SJCRH30 (cell line): ENCODE measurements around the gene CACNA1A. TPM values are rescaled to one million over a fixed set of nuclear protein-coding genes. Genes with fewer than 3 reads are reported as not detected.
"Not testable (repeated sequence)": the region's sequence is repeated elsewhere in the genome, so short reads cannot be mapped to it uniquely, and the experiment has no call there.

Source experiments
- DNase-seq, 2 experiments: peaks; one replicate each; pipeline ENCODE4 v3.0.0-alpha.2; 2015 to 2020
- H3K27ac ChIP-seq: fragments of 250-450 bp; sonication (Bioruptor Pico); 2 replicates; pipeline ENCODE4 v1.5.1; 2020; ENCODE audit warnings: mild to moderate bottlenecking, moderate library complexity
- H3K27me3 ChIP-seq: fragments of 250-450 bp; sonication (Bioruptor Pico); 2 replicates; pipeline ENCODE4 v1.5.1; 2020; ENCODE audit warnings: mild to moderate bottlenecking, moderate library complexity
- H3K36me3 ChIP-seq: fragments of 250-450 bp; sonication (Bioruptor Pico); 2 replicates; pipeline ENCODE4 v1.5.1; 2020; ENCODE audit warnings: mild to moderate bottlenecking, moderate library complexity
- H3K4me1 ChIP-seq: fragments of 250-450 bp; sonication (Bioruptor Pico); 2 replicates; pipeline ENCODE4 v1.5.1; 2020; ENCODE audit warnings: mild to moderate bottlenecking, moderate library complexity
- H3K4me3 ChIP-seq: fragments of 250-450 bp; sonication (Bioruptor Pico); 2 replicates; pipeline ENCODE4 v1.5.1; 2020; ENCODE audit warnings: mild to moderate bottlenecking, moderate library complexity
- H3K9me3 ChIP-seq: fragments of 250-450 bp; sonication (Bioruptor Pico); replicated peaks from 2 replicates; pipeline ENCODE4 v1.5.1; 2020; ENCODE audit warnings: mild to moderate bottlenecking, moderate library complexity
- total RNA-seq: library from RNA; depleted of rRNA; stranded (reverse); fragments of >200 nt; shearing (Covaris generic); gene quantifications from 2 replicates; pipeline ENCODE4 v1.2.3, GENCODE V29; 2014

The CACNA1A gene
- total RNA-seq, 1 experiment from 2014 or later = 0.12 TPM

GRCh38 chr19:13177584-13177983 is 328.7 kb downstream of the CACNA1A start:
- not testable (repeated sequence) for H3K9me3 ChIP-seq, H3K4me3 ChIP-seq, H3K36me3 ChIP-seq, H3K27me3 ChIP-seq, H3K27ac ChIP-seq, DNase-seq
- peaks cover 25% of the 10 kb centered on the region for H3K4me1 ChIP-seq

DNA sequence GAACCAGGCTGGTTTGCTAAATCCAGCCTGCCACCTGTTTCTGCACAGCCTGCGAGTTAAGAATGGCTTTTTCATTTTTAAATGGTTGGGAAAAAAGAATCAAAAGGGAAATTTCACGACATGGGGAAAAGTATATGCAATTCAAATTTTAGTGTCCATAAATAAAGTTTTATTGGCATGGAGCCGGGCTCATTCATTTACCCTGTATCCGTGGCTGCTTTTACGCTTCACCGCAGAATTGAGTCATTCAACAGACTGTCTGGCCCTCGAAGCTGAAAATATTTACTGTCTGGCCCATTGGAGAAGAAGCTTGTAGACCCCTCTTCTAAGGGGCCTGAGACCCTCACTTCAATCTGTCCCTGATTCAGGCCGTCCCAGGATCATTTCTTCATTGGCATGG is 329.9 kb downstream of the CACNA1A start:
- H3K27ac ChIP-seq = no peak overlapping the region
- H3K36me3 ChIP-seq = no peaks in the 10 kb centered on the region
- no peaks in the 10 kb centered on the region for H3K27me3 ChIP-seq
- H3K4me1 ChIP-seq = peaks cover 25% of the 10 kb centered on the region
- DNase-seq = peak in 1 of 2 experiments; percentile 30
- H3K4me3 ChIP-seq = no peak overlapping the region
- no peaks in the 10 kb centered on the region for H3K9me3 ChIP-seq

DNA sequence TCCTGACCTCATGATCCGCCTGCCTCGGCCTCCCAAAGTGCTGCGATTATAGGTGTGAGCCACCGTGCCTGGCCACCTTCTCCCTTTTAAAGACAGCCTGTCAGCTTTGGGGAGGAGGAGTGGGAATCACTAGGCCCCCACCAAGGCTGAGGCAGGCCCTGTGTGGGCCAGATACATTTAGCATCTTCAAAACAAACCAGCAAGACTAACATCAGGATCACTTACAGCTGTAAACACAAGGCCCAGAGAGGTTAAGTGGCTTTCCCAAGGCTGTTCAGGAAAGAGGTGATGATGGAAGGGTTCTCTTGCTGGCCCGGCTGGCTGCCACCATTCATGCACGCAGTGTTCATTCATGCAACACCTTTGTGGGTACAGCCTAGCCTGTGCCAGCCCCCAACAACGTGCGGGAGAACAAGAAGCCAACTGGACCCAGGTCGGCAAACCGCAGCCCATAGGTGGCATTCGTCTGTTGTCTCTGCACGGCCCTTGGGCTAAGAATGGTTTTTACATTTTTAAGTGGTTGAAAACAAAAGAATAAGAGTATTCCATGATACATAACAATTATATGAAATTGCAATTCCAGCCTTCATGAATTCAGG is 333.0 kb downstream of the CACNA1A start:
- no peak for DNase-seq
- Histone ChIP-seq H3K27ac (peak overlapping the region; percentile 56; the same call in 1 of the 2 replicates), H3K36me3 (no peaks in the 10 kb centered on the region)

DNA sequence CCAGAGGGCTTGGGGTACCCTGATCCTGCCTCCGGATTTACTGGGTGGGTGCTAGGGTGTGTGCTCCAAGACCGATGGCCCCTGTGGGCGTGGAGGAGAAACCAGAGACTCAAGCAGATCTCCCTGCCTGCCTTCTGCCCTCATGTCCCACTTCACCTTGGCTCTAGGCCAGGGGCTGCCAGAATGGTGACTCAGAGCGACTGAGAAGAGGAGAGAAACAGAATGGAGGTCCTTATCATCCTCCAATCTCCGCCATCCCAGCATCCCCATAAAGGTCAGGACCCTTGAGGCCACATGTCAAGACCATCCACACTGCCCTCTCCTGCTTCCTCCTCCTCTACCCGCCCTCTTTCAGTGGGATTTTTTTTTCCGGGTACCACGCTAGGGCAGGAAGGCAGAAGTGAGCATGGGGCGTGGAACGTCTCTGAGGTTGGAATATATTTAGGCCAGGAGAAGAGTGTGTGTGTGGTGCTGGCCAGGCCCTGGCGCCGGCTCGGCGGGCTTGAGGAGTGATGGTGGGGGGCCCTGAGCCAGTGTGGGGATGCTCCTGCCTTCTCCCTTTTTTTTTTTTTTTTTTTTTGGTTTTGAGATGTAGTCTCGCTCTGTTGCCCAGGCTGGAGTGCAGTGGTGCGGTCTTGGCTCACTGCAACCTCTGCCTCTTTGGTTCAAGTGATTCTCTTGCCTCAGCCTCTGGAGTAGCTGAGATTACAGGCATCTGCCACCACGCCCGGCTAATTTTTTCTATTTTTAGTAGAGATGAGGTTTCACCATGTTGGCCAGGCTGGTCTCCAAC is 333.7 kb downstream of the CACNA1A start:
- no peaks in the 10 kb centered on the region for H3K27me3 ChIP-seq
- peaks cover 28% of the 10 kb centered on the region for H3K4me1 ChIP-seq
- no peaks in the 10 kb centered on the region for H3K9me3 ChIP-seq
- DNase-seq = peak; percentile 95 to 97
- H3K4me3 ChIP-seq = peak overlapping the region; percentile 37
- H3K36me3 ChIP-seq = no peaks in the 10 kb centered on the region
- peak overlapping the region; percentile 56 for H3K27ac ChIP-seq

More for the DNA sequence above, 333.0 kb downstream of the CACNA1A start:
- Histone ChIP-seq H3K27me3 (no peaks in the 10 kb centered on the region), H3K4me3 (no peak overlapping the region), H3K9me3 (no peaks in the 10 kb centered on the region), H3K4me1 (peaks cover 23% of the 10 kb centered on the region)

GRCh38 chr19:13171146-13171545 is 335.1 kb downstream of the CACNA1A start:
- peaks cover 31% of the 10 kb centered on the region for H3K4me1 ChIP-seq

GRCh38 chr19:13169769-13170168 is 336.5 kb downstream of the CACNA1A start:
- H3K4me3 ChIP-seq = no peak overlapping the region
- DNase-seq = peak in 1 of 2 experiments; percentile 22
- H3K36me3 ChIP-seq = no peaks in the 10 kb centered on the region
- no peaks in the 10 kb centered on the region for H3K9me3 ChIP-seq
- no peaks in the 10 kb centered on the region for H3K27me3 ChIP-seq
- no peak overlapping the region for H3K27ac ChIP-seq
- peaks cover 38% of the 10 kb centered on the region for H3K4me1 ChIP-seq

More at GRCh38 chr19:13171146-13171545, 335.1 kb downstream of the CACNA1A start:
- Histone ChIP-seq H3K27ac (no peak overlapping the region), H3K36me3 (no peaks in the 10 kb centered on the region), H3K27me3 (no peaks in the 10 kb centered on the region), H3K4me3 (no peak overlapping the region), H3K9me3 (no peaks in the 10 kb centered on the region)
- no peak for DNase-seq

DNA sequence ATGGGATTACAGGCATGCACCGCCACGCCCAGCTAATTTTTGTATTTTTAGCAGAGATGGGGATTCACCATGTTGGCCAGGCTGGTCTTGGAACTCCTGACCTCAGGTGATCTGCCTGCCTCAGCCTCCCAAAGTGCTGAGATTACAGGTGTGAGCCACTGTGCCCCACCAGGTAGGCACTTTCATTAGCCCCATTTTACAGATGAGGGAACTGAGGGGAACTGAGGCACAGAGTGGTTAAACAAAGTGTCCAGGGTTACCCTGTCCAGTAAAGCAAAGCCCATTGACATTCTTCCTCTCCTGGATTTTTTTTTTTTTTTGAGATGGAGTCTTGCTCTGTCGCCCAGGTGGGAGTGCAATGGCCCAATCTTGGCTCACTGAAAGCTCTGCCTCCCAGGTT is 340.1 kb downstream of the CACNA1A start:
- not testable (repeated sequence) for H3K27ac ChIP-seq, H3K9me3 ChIP-seq, H3K4me3 ChIP-seq, H3K27me3 ChIP-seq, H3K36me3 ChIP-seq, DNase-seq
- H3K4me1 ChIP-seq = peaks cover 39% of the 10 kb centered on the region

- peak; percentile 45 to 63 for DNase-seq
- Histone ChIP-seq H3K4me3 (peak overlapping the region; percentile 56), H3K27ac (peak overlapping the region; percentile 97), H3K36me3 (no peaks in the 10 kb centered on the region), H3K9me3 (no peaks in the 10 kb centered on the region), H3K4me1 (peaks cover 39% of the 10 kb centered on the region), H3K27me3 (no peaks in the 10 kb centered on the region)
Observed at GRCh38 chr19:13165162-13165997, 340.9 kb downstream of the CACNA1A start.

- H3K4me1 ChIP-seq = peaks cover 39% of the 10 kb centered on the region
- H3K9me3 ChIP-seq = no peaks in the 10 kb centered on the region
- DNase-seq = peak; percentile 99 to 100
- no peaks in the 10 kb centered on the region for H3K36me3 ChIP-seq
- peak overlapping the region; percentile 56 for H3K4me3 ChIP-seq
- H3K27ac ChIP-seq = peak overlapping the region; percentile 97
- H3K27me3 ChIP-seq = no peaks in the 10 kb centered on the region
Observed at GRCh38 chr19:13164343-13165161, 341.7 kb downstream of the CACNA1A start.

- Histone ChIP-seq H3K36me3 (no peaks in the 10 kb centered on the region), H3K27me3 (no peaks in the 10 kb centered on the region), H3K27ac (peak overlapping the region; percentile 97), H3K4me1 (peaks cover 39% of the 10 kb centered on the region), H3K9me3 (no peaks in the 10 kb centered on the region), H3K4me3 (peak overlapping the region; percentile 56)
- peak; percentile 97 to 98 for DNase-seq
Observed at GRCh38 chr19:13163609-13164342, 342.5 kb downstream of the CACNA1A start.

GRCh38 chr19:13162724-13163608 is 343.3 kb downstream of the CACNA1A start:
- peak overlapping the region; percentile 56 for H3K4me3 ChIP-seq
- no peaks in the 10 kb centered on the region for H3K36me3 ChIP-seq
- no peaks in the 10 kb centered on the region for H3K9me3 ChIP-seq
- peak; percentile 99 to 100 for DNase-seq
- H3K27me3 ChIP-seq = no peaks in the 10 kb centered on the region
- H3K4me1 ChIP-seq = peaks cover 36% of the 10 kb centered on the region
- peak overlapping the region; percentile 97 for H3K27ac ChIP-seq

- Histone ChIP-seq H3K4me1 (peaks cover 32% of the 10 kb centered on the region), H3K36me3 (no peaks in the 10 kb centered on the region), H3K4me3 (no peak overlapping the region), H3K27me3 (no peaks in the 10 kb centered on the region), H3K27ac (no peak overlapping the region), H3K9me3 (no peaks in the 10 kb centered on the region)
- no peak for DNase-seq
Observed at GRCh38 chr19:13160557-13160956, 345.7 kb downstream of the CACNA1A start.

- no peak overlapping the region for H3K27ac ChIP-seq
- H3K4me1 ChIP-seq = peaks cover 27% of the 10 kb centered on the region
- DNase-seq = no peak
- H3K36me3 ChIP-seq = no peaks in the 10 kb centered on the region
- no peaks in the 10 kb centered on the region for H3K9me3 ChIP-seq
- H3K4me3 ChIP-seq = no peak overlapping the region
- no peaks in the 10 kb centered on the region for H3K27me3 ChIP-seq
Observed at GRCh38 chr19:13159713-13160112, 346.6 kb downstream of the CACNA1A start.
